SK-N-SH (cell line): ENCODE results near the gene NFATC3.

ENCODE experiments used
- CTCF ChIP-seq: fragments of 200-600 bp; sonication (generic); IDR thresholded peaks from 2 replicates; pipeline ENCODE4 v1.6.1; 2017; ENCODE audit warnings: antibody characterized with exemption, mild to moderate bottlenecking, moderate library complexity
- EP300 ChIP-seq, 2 experiments: IDR thresholded peaks; 2 replicates each; pipeline versions ENCODE4 v1.4.0 to v1.6.1; 2012; ENCODE audit warnings: borderline replicate concordance in 1 of 2, low read depth in 1 of 2, low read length in 1 of 2
- MXI1 ChIP-seq: IDR thresholded peaks from 2 replicates; pipeline ENCODE4 v1.6.1; 2012; ENCODE audit warnings: mild to moderate bottlenecking, low read depth, low read length, improper control_type of control experiment
- NFIC ChIP-seq: IDR thresholded peaks from 2 replicates; pipeline ENCODE4 v1.4.0; 2012; ENCODE audit warnings: borderline replicate concordance
- POLR2AphosphoS5 ChIP-seq: IDR thresholded peaks from 2 replicates; pipeline ENCODE4 v1.6.1; 2012; ENCODE audit warnings: low read depth, low read length
- SIN3A ChIP-seq: IDR thresholded peaks from 2 replicates; pipeline ENCODE4 v1.6.1; 2012; ENCODE audit warnings: low read depth, mild to moderate bottlenecking, low read length, moderate library complexity, borderline replicate concordance
- TCF12 ChIP-seq: IDR thresholded peaks from 2 replicates; pipeline ENCODE4 v1.4.0; 2012
- TEAD4 ChIP-seq: IDR thresholded peaks from 2 replicates; pipeline ENCODE4 v1.4.0; 2012; ENCODE audit warnings: mild to moderate bottlenecking, borderline replicate concordance; ENCODE audit not compliant: insufficient read depth
- YY1 ChIP-seq: IDR thresholded peaks from 2 replicates; pipeline ENCODE4 v1.4.0; 2012; ENCODE audit warnings: low read depth, mild to moderate bottlenecking

DNA sequence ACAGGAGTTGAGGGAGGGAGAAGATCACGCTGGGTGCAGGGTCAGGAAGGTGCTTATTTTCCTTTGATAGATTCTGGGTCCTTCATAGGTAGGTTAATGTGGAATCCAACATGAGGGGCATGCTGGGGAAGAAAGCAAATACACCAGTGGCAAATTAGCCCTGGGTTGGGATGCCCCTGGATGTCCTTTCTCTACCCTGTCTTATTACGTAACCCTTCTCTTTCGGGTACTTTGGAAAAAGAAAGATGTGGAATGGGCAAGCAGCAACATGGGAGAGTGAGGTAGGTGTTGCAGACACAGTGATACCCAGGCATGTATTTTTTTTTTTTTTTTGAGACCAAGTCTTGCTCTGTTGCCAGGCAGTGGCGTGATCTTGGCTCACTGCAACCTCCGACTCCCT lies 188.3 kb downstream of the NFATC3 start:
- no peak for TF ChIP-seq CTCF
- TF ChIP-seq TCF12: no peak
- TF ChIP-seq SIN3A: no peak
- no peak for TF ChIP-seq NFIC
- no peak for TF ChIP-seq TEAD4
- no peak for TF ChIP-seq MXI1
- TF ChIP-seq EP300 (IDR thresholded peaks at IDR 0.05; ENCODE audit: borderline replicate concordance in 1 of 2, low read depth in 1 of 2, low read length in 1 of 2): no peak
- no peak for TF ChIP-seq YY1
- TF ChIP-seq POLR2AphosphoS5: no peak
